K562 (cell line): ENCODE measurements around the gene TUBB1. TPM values are rescaled to one million over a fixed set of nuclear protein-coding genes. Genes with fewer than 3 reads are reported as not detected.
A peak's percentile ranks its signal among the peaks of the same experiment; 100 is the strongest.

Experiments
- AFF1 ChIP-seq, 2 experiments: fragments of 450-650 bp; IDR thresholded peaks; 2 replicates each; pipeline ENCODE4 v1.6.1; 2018; ENCODE audit warnings: mild to moderate bottlenecking in 2 of 2, low read depth in 1 of 2; ENCODE audit not compliant: partially characterized antibody in 2 of 2
- CHD7 ChIP-seq: fragments of 200-600 bp; sonication (generic); IDR thresholded peaks from one replicate; pipeline ENCODE4 v1.6.1; 2012; ENCODE audit warnings: mild to moderate bottlenecking, low read depth, low read length, inconsistent platforms
- FOXO4 ChIP-seq: fragments of 450-650 bp; formaldehyde crosslinking; IDR thresholded peaks from 2 replicates; pipeline ENCODE4 v1.4.0; 2020; ENCODE audit warnings: mild to moderate bottlenecking, moderate library complexity
- HLTF ChIP-seq: fragments of 450-650 bp; IDR thresholded peaks from 2 replicates; pipeline ENCODE4 v1.6.1; 2016
- KDM1A ChIP-seq, 2 experiments: fragments of 450-650 bp; IDR thresholded peaks; 2 replicates each; pipeline ENCODE4 v1.6.1; 2016; ENCODE audit warnings: mild to moderate bottlenecking in 2 of 2
- NCOA6 ChIP-seq: fragments of 450-650 bp; IDR thresholded peaks from 2 replicates; pipeline ENCODE4 v1.6.1; 2017; ENCODE audit warnings: mild to moderate bottlenecking
- SRSF9 ChIP-seq: fragments of 200-400 bp; formaldehyde crosslinking; IDR thresholded peaks from 2 replicates; pipeline ENCODE4 v1.6.1; 2017; ENCODE audit warnings: low read depth, low read length, borderline replicate concordance
- TARDBP ChIP-seq: fragments of 450-650 bp; IDR thresholded peaks from 2 replicates; pipeline ENCODE4 v1.6.1; 2016
- TOE1 ChIP-seq, 2 experiments: fragments of 450-650 bp in 1 of 2; sonication (generic) in 1 of 2; formaldehyde crosslinking in 1 of 2; IDR thresholded peaks; 2 replicates each; pipeline versions ENCODE4 v1.7.1 to v1.8.0; 2016 to 2022; ENCODE audit warnings: borderline replicate concordance in 2 of 2, mild to moderate bottlenecking in 2 of 2, antibody characterized with exemption in 1 of 2, inconsistent platforms in 1 of 2, low read depth in 1 of 2, missing genetic modification reagents in 1 of 2, moderate library complexity in 1 of 2
- XRCC3 ChIP-seq: fragments of 450-650 bp; IDR thresholded peaks from 2 replicates; pipeline ENCODE4 v1.6.1; 2017; ENCODE audit warnings: mild to moderate bottlenecking, moderate library complexity
- ZNF583 ChIP-seq: fragments of 250-450 bp; sonication (Bioruptor Pico); IDR thresholded peaks from 2 replicates; pipeline ENCODE4 v1.4.0; 2020
- polyA plus RNA-seq, 8 experiments: library from polyadenylated mRNA; depleted of rRNA in 4 of 8; stranded (reverse) in 5 of 8; unstranded in 3 of 8; fragments of >200 nt; fragmentation: Nextera tagmentation in 2 of 8; fragmentation: Illumina TruSeq in 1 of 8; extraction: Ambion mirVana in 2 of 8; extraction: Trizol in 1 of 8; gene quantifications; 2 replicates each; pipeline versions ENCODE4 v1.2.1 to v1.2.3, GENCODE V29; 2011 to 2014; ENCODE audit warnings: inconsistent platforms in 1 of 8, missing spikeins in 1 of 8
- total RNA-seq, 7 experiments: library from RNA; depleted of rRNA in 6 of 7; stranded (reverse); fragments of >200 nt in 6 of 7; fragmentation: Illumina TruSeq in 2 of 7; extraction: Trizol in 2 of 7; gene quantifications; 2 replicates each; pipeline versions ENCODE4 v1.2.1 to v1.2.3, GENCODE V29; 2011 to 2021; ENCODE audit warnings: low replicate concordance in 1 of 7

TUBB1 gene
- total and polyA plus RNA-seq, 9 of the 15 experiments (the other 6 are each of a cell fraction or from before 2014, with no cell fraction given): 1.5 to 3.9 (median 2.4) TPM

GRCh38 chr20:59020938-59021551 is 1.8 kb downstream of the TUBB1 start (continued):
- TF ChIP-seq AFF1 (IDR thresholded peaks at IDR 0.05; ENCODE audit: low read depth in 1 of 2, partially characterized antibody in 2 of 2) (peak in 1 of 2 experiments; percentile 72), CHD7 (no peak), ZNF583 (no peak), SRSF9 (no peak), TARDBP (no peak), NCOA6 (0 out of 2 replicates have a peak, but pooled peaks have one; percentile 36), KDM1A (IDR thresholded peaks at IDR 0.05) (peak; percentile 82 to 83; a peak in 3 of 4 replicates), FOXO4 (CRISPR knock-in tag) (no peak), XRCC3 (no peak), TOE1 (IDR thresholded peaks at IDR 0.05; ENCODE audit: borderline replicate concordance) (peak; percentile 57; the same call in 1 of the 2 replicates), TOE1 (CRISPR knock-in tag; IDR thresholded peaks at IDR 0.05; ENCODE audit: borderline replicate concordance, low read depth) (no peak), HLTF (no peak)
